Measurements from ENCODE around the gene BTBD2.

The BTBD2 gene

GRCh38 chr19:1999856-2000515 lies 15.5 kb downstream of the BTBD2 start:
- H3K27ac ChIP-seq: no peak overlapping the region

GRCh38 chr19:1998712-1999708 lies 16.5 kb downstream of the BTBD2 start:
- peaks cover 4% of the 10 kb centered on the region; the same call in 1 of the 2 replicates for H3K9me3 ChIP-seq (ENCODE audit: low read depth, low read length)
- H3K36me3 ChIP-seq (ENCODE audit: insufficient read depth, low read length): peaks cover 27% of the 10 kb centered on the region
- H3K27ac ChIP-seq: no peak overlapping the region
- DNase-seq (ENCODE audit: low read depth, low spot score): no peak
- no peak overlapping the region for H3K9ac ChIP-seq (ENCODE audit: insufficient read length)
- no peak overlapping the region for H3K4me3 ChIP-seq
- TF ChIP-seq EZH2 (IDR thresholded peaks at IDR 0.05) (no peak), FOXP2 (optimal IDR thresholded peaks at IDR 0.05; ENCODE audit: control extremely low read depth, extremely low read length, insufficient read depth) (no peak), POLR2AphosphoS5 (IDR thresholded peaks at IDR 0.05; ENCODE audit: borderline replicate concordance, low read depth, low read length) (no peak)

More at GRCh38 chr19:1999856-2000515, 15.5 kb downstream of the BTBD2 start:
- H3K36me3 ChIP-seq (ENCODE audit: insufficient read depth, low read length): peaks cover 27% of the 10 kb centered on the region
- H3K9me3 ChIP-seq (ENCODE audit: low read depth, low read length): peaks cover 4% of the 10 kb centered on the region; the same call in 1 of the 2 replicates
- H3K9ac ChIP-seq (ENCODE audit: insufficient read length): no peak overlapping the region
- TF ChIP-seq FOXP2 (optimal IDR thresholded peaks at IDR 0.05; ENCODE audit: control extremely low read depth, extremely low read length, insufficient read depth) (no peak), EZH2 (IDR thresholded peaks at IDR 0.05) (no peak), POLR2AphosphoS5 (IDR thresholded peaks at IDR 0.05; ENCODE audit: borderline replicate concordance, low read depth, low read length) (no peak)
- no peak overlapping the region for H3K4me3 ChIP-seq
- DNase-seq (ENCODE audit: low read depth, low spot score): no peak

GRCh38 chr19:1997353-1998233 lies 17.9 kb downstream of the BTBD2 start:
- Histone ChIP-seq H3K4me3 (no peak overlapping the region), H3K36me3 (ENCODE audit: insufficient read depth, low read length) (peaks cover 32% of the 10 kb centered on the region), H3K9ac (ENCODE audit: insufficient read length) (no peak overlapping the region), H3K9me3 (ENCODE audit: low read depth, low read length) (peaks cover 4% of the 10 kb centered on the region; the same call in 1 of the 2 replicates), H3K27ac (no peak overlapping the region)
- no peak for DNase-seq (ENCODE audit: low read depth, low spot score)
- TF ChIP-seq FOXP2 (optimal IDR thresholded peaks at IDR 0.05; ENCODE audit: control extremely low read depth, extremely low read length, insufficient read depth) (no peak), EZH2 (IDR thresholded peaks at IDR 0.05) (no peak), POLR2AphosphoS5 (IDR thresholded peaks at IDR 0.05; ENCODE audit: borderline replicate concordance, low read depth, low read length) (0 out of 2 replicates have a peak, but pooled peaks have one; percentile 11)

- peaks cover 4% of the 10 kb centered on the region; the same call in 1 of the 2 replicates for H3K9me3 ChIP-seq (ENCODE audit: low read depth, low read length)
- no peak for DNase-seq (ENCODE audit: low read depth, low spot score)
- H3K36me3 ChIP-seq (ENCODE audit: insufficient read depth, low read length): peaks cover 41% of the 10 kb centered on the region
- no peak for TF ChIP-seq POLR2AphosphoS5 (IDR thresholded peaks at IDR 0.05; ENCODE audit: borderline replicate concordance, low read depth, low read length)
- TF ChIP-seq FOXP2 (optimal IDR thresholded peaks at IDR 0.05; ENCODE audit: control extremely low read depth, extremely low read length, insufficient read depth): no peak
- TF ChIP-seq EZH2 (IDR thresholded peaks at IDR 0.05): no peak
- H3K9ac ChIP-seq (ENCODE audit: insufficient read length): no peak overlapping the region
- no peak overlapping the region for H3K27ac ChIP-seq
- no peak overlapping the region for H3K4me3 ChIP-seq
These were observed 22.7 kb downstream of the BTBD2 start for GRCh38 chr19:1992759-1993260.

- H3K36me3 ChIP-seq (ENCODE audit: insufficient read depth, low read length): peaks cover 29% of the 10 kb centered on the region
- H3K27ac ChIP-seq: no peak overlapping the region
These were observed 24.2 kb downstream of the BTBD2 start for GRCh38 chr19:1991018-1991913.

GRCh38 chr19:1990230-1991017 lies 25.1 kb downstream of the BTBD2 start:
- H3K36me3 ChIP-seq (ENCODE audit: insufficient read depth, low read length): peaks cover 29% of the 10 kb centered on the region
- H3K4me3 ChIP-seq: no peak overlapping the region
- no peaks in the 10 kb centered on the region for H3K9me3 ChIP-seq (ENCODE audit: low read depth, low read length)
- no peak for DNase-seq (ENCODE audit: low read depth, low spot score)
- H3K9ac ChIP-seq (ENCODE audit: insufficient read length): no peak overlapping the region
- no peak overlapping the region for H3K27ac ChIP-seq
- no peak for TF ChIP-seq EZH2 (IDR thresholded peaks at IDR 0.05)
- no peak for TF ChIP-seq FOXP2 (optimal IDR thresholded peaks at IDR 0.05; ENCODE audit: control extremely low read depth, extremely low read length, insufficient read depth)
- TF ChIP-seq POLR2AphosphoS5 (IDR thresholded peaks at IDR 0.05; ENCODE audit: borderline replicate concordance, low read depth, low read length): no peak; the same call in 1 of the 2 replicates

More at GRCh38 chr19:1991018-1991913, 24.2 kb downstream of the BTBD2 start:
- Histone ChIP-seq H3K9ac (ENCODE audit: insufficient read length) (no peak overlapping the region), H3K9me3 (ENCODE audit: low read depth, low read length) (peaks cover 4% of the 10 kb centered on the region; the same call in 1 of the 2 replicates), H3K4me3 (no peak overlapping the region)
- DNase-seq (ENCODE audit: low read depth, low spot score): no peak
- TF ChIP-seq EZH2 (IDR thresholded peaks at IDR 0.05): no peak
- 0 out of 2 replicates have a peak, but pooled peaks have one; percentile 14 for TF ChIP-seq POLR2AphosphoS5 (IDR thresholded peaks at IDR 0.05; ENCODE audit: borderline replicate concordance, low read depth, low read length)

Data from SK-N-MC (cell line).